SK-N-SH (cell line): Measurements from ENCODE around the gene ATXN7L3B. TPM values are rescaled to one million over a fixed set of nuclear protein-coding genes. Genes with fewer than 3 reads are reported as not detected.

Source experiments
- CTCF ChIA-PET: fragments of 300-600, 350-600 bp; formaldehyde crosslinking; extraction: SDS; loops from one replicate; lab custom pipeline; 2021; lab: Yijun Ruan, JAX
- POLR2A ChIA-PET: fragments of 350-600 bp; sonication (Branson Sonifier 250); formaldehyde crosslinking; extraction: SDS; loops from one replicate; lab custom pipeline; 2020; ENCODE audit warnings: antibody characterized with exemption, inconsistent platforms; lab: Yijun Ruan, JAX
- DNase-seq: peaks from one replicate; pipeline ENCODE4 v3.0.0; 2012
- H2AFZ ChIP-seq: fragments of 200-600 bp; sonication (generic); 2 replicates; pipeline ENCODE4 v1.8.1; 2016; ENCODE audit warnings: antibody characterized with exemption, mild to moderate bottlenecking, low read depth
- H3F3A ChIP-seq: fragments of 200-600 bp; sonication (generic); replicated peaks from 2 replicates; pipeline ENCODE3; 2016; ENCODE audit warnings: antibody characterized with exemption, mild to moderate bottlenecking; ENCODE audit not compliant: insufficient read depth
- H3K27ac ChIP-seq, 2 experiments: fragments of 200-500 bp in 1 of 2; fragments of 200-600 bp in 1 of 2; sonication (Bioruptor generic) in 1 of 2; sonication (generic), shearing (Covaris generic) in 1 of 2; 2 replicates each; pipeline versions ENCODE4 v1.5.1 to v1.6.1; 2014 to 2016; ENCODE audit warnings: low read depth in 2 of 2, inconsistent platforms in 1 of 2, low read length in 1 of 2, mild to moderate bottlenecking in 1 of 2, mixed read lengths in 1 of 2
- H3K27me3 ChIP-seq: fragments of 200-600 bp; sonication (generic), shearing (Covaris generic); 2 replicates; pipeline ENCODE4 v1.6.1; 2016; ENCODE audit warnings: mixed run types; ENCODE audit not compliant: insufficient read depth
- H3K36me3 ChIP-seq, 2 experiments: fragments of 200-500 bp in 1 of 2; fragments of 200-600 bp in 1 of 2; sonication (Bioruptor generic) in 1 of 2; sonication (generic) in 1 of 2; replicated peaks in 1 of 2; 2 replicates each; pipeline versions ENCODE3 to v1.5.1; 2014 to 2016; ENCODE audit warnings: low read length in 1 of 2, mild to moderate bottlenecking in 1 of 2; ENCODE audit not compliant: insufficient read depth in 2 of 2, control insufficient read depth in 1 of 2
- H3K4me1 ChIP-seq, 2 experiments: fragments of 200-500 bp in 1 of 2; fragments of 200-600 bp in 1 of 2; sonication (Bioruptor generic) in 1 of 2; sonication (generic), shearing (Covaris generic) in 1 of 2; 2 replicates each; pipeline versions ENCODE4 v1.5.1 to v1.6.1; 2014 to 2016; ENCODE audit warnings: low read depth in 1 of 2, low read length in 1 of 2, mixed run types in 1 of 2; ENCODE audit not compliant: insufficient read depth in 2 of 2, control insufficient read depth in 1 of 2
- H3K4me2 ChIP-seq: fragments of 200-600 bp; sonication (generic), shearing (Covaris generic); 2 replicates; pipeline ENCODE4 v1.6.1; 2017; ENCODE audit warnings: mixed run types
- H3K4me3 ChIP-seq, 2 experiments: fragments of 200-500 bp in 1 of 2; fragments of 200-600 bp in 1 of 2; sonication (Bioruptor generic) in 1 of 2; sonication (generic), shearing (Covaris generic) in 1 of 2; 2 replicates each; pipeline versions ENCODE4 v1.5.1 to v1.8.1; 2014 to 2016; ENCODE audit warnings: low read depth in 2 of 2, inconsistent platforms in 1 of 2, low read length in 1 of 2, mild to moderate bottlenecking in 1 of 2, mixed read lengths in 1 of 2, moderate library complexity in 1 of 2
- H3K79me2 ChIP-seq: fragments of 200-600 bp; sonication (generic); 2 replicates; pipeline ENCODE4 v1.8.1; 2017; ENCODE audit warnings: mild to moderate bottlenecking; ENCODE audit not compliant: insufficient read depth
- H3K9ac ChIP-seq: fragments of 200-600 bp; sonication (generic); 2 replicates; pipeline ENCODE4 v1.6.1; 2017; ENCODE audit warnings: mixed run types
- H3K9me2 ChIP-seq: fragments of 200-600 bp; sonication (generic); 2 replicates; pipeline ENCODE4 v1.6.1; 2017; ENCODE audit warnings: mixed run types
- H3K9me3 ChIP-seq: fragments of 200-600 bp; sonication (generic); 2 replicates; pipeline ENCODE4 v1.6.1; 2017; ENCODE audit warnings: mixed run types, mild to moderate bottlenecking, moderate library complexity
- H4K20me1 ChIP-seq: fragments of 200-600 bp; sonication (generic); 2 replicates; pipeline ENCODE4 v1.6.1; 2017; ENCODE audit warnings: mild to moderate bottlenecking, mixed run types; ENCODE audit not compliant: insufficient read depth
- EZH2phosphoT487 ChIP-seq: fragments of 200-600 bp; sonication (generic); IDR thresholded peaks from 2 replicates; pipeline ENCODE4 v1.6.1; 2017; ENCODE audit warnings: low read depth, mixed run types, mild to moderate bottlenecking, antibody characterized with exemption, moderate library complexity, borderline replicate concordance
- FOSL2 ChIP-seq: IDR thresholded peaks from 2 replicates; pipeline ENCODE4 v1.4.0; 2012; ENCODE audit warnings: low read depth, mild to moderate bottlenecking, moderate library complexity, borderline replicate concordance
- FOXJ3 ChIP-seq: sonication (generic); formaldehyde crosslinking; IDR thresholded peaks from 2 replicates; pipeline ENCODE4 v1.5.1; 2020; ENCODE audit warnings: mild to moderate bottlenecking, missing genetic modification reagents
- FOXM1 ChIP-seq: IDR thresholded peaks from 2 replicates; pipeline ENCODE4 v1.4.0; 2012; ENCODE audit warnings: low read depth, mild to moderate bottlenecking
- GATA2 ChIP-seq: sonication (generic); formaldehyde crosslinking; IDR thresholded peaks from 2 replicates; pipeline ENCODE4 v1.5.0; 2020; ENCODE audit warnings: mild to moderate bottlenecking, missing genetic modification reagents
- MEF2A ChIP-seq: IDR thresholded peaks from 2 replicates; pipeline ENCODE4 v1.4.0; 2012; ENCODE audit warnings: low read depth, borderline replicate concordance
- MXI1 ChIP-seq: IDR thresholded peaks from 2 replicates; pipeline ENCODE4 v1.6.1; 2012; ENCODE audit warnings: mild to moderate bottlenecking, low read depth, low read length, improper control_type of control experiment
- NFIC ChIP-seq: IDR thresholded peaks from 2 replicates; pipeline ENCODE4 v1.4.0; 2012; ENCODE audit warnings: borderline replicate concordance
- NRF1 ChIP-seq: IDR thresholded peaks from 2 replicates; pipeline ENCODE4 v1.6.1; 2012; ENCODE audit warnings: low read depth, mild to moderate bottlenecking, low read length
- POLR2AphosphoS5 ChIP-seq: IDR thresholded peaks from 2 replicates; pipeline ENCODE4 v1.6.1; 2012; ENCODE audit warnings: low read depth, low read length
- RCOR1 ChIP-seq: fragments of 150-350 bp; IDR thresholded peaks from 2 replicates; pipeline ENCODE4 v1.6.1; 2017; ENCODE audit warnings: antibody characterized with exemption, low read length
- RFX5 ChIP-seq: IDR thresholded peaks from 2 replicates; pipeline ENCODE4 v1.6.1; 2012; ENCODE audit warnings: mild to moderate bottlenecking, improper control_type of control experiment, low read length
- SIN3A ChIP-seq: IDR thresholded peaks from 2 replicates; pipeline ENCODE4 v1.6.1; 2012; ENCODE audit warnings: low read depth, mild to moderate bottlenecking, low read length, moderate library complexity, borderline replicate concordance
- SMC3 ChIP-seq: IDR thresholded peaks from 2 replicates; pipeline ENCODE4 v1.6.1; 2012; ENCODE audit warnings: low read depth, low read length, improper control_type of control experiment
- TAF1 ChIP-seq: IDR thresholded peaks from 2 replicates; pipeline ENCODE4 v1.6.1; 2012; ENCODE audit warnings: low read depth, mild to moderate bottlenecking, low read length, moderate library complexity, borderline replicate concordance
- TCF12 ChIP-seq: IDR thresholded peaks from 2 replicates; pipeline ENCODE4 v1.4.0; 2012
- TEAD4 ChIP-seq: IDR thresholded peaks from 2 replicates; pipeline ENCODE4 v1.4.0; 2012; ENCODE audit warnings: mild to moderate bottlenecking, borderline replicate concordance; ENCODE audit not compliant: insufficient read depth
- WGBS: methylation state at CpG from one replicate; pipeline ENCODE4 v1.1.6; 2017; ENCODE audit warnings: low lambda C conversion rate; 5-methylcytosine and 5-hydroxymethylcytosine counted together
- polyA plus RNA-seq, 3 experiments: library from polyadenylated mRNA; depleted of rRNA; stranded (reverse); fragments of >200 nt; gene quantifications; 2 replicates each; pipeline ENCODE4 v1.2.3, GENCODE V29; 2012
- TF ChIP-seq, protein P1 (sequence below): IDR thresholded peaks from 2 replicates; pipeline ENCODE4 v1.4.0; 2012; ENCODE audit warnings: low read depth
- TF ChIP-seq, protein P2 (sequence below): IDR thresholded peaks from 2 replicates; pipeline ENCODE4 v1.4.0; 2012; ENCODE audit warnings: low read depth, borderline replicate concordance
- TF ChIP-seq, protein P3 (sequence below): fragments of 200-600 bp; sonication (generic); IDR thresholded peaks from 2 replicates; pipeline ENCODE4 v1.6.1; 2017; ENCODE audit warnings: antibody characterized with exemption, mild to moderate bottlenecking, moderate library complexity
- TF ChIP-seq, protein P4 (sequence below): IDR thresholded peaks from 2 replicates; pipeline ENCODE4; 2012
- TF ChIP-seq, protein P5 (sequence below): fragments of 150-350 bp; IDR thresholded peaks from 2 replicates; pipeline ENCODE4 v1.6.1; 2017; ENCODE audit warnings: antibody characterized with exemption, low read length, low read depth, borderline replicate concordance

The ATXN7L3B gene
- polyA plus RNA-seq, 1 of the 3 experiments (the other 2 are of a cell fraction) = 13.8 TPM

DNA sequence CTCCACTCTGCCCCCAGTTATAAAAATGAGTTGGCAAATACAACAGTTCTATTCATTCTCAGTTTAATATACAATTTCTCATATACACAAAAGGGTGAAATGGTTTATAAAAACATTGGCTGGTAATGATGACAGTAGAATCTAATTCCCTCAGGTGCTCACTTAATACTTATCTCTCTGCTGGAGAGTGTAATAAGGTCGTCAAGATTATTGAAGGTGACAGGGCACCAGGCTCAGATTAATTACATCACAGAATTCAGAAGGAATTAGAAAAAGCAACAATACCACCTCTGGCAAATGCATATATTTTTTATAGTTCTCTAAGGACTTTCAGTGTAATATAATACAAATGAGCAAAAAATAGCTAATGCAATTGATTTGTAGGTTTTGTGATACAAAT is 42.3 kb downstream of the ATXN7L3B start:
- no peaks in the 10 kb centered on the region; a peak in 1 of 4 replicates for H3K4me1 ChIP-seq
- H2AFZ ChIP-seq = no peak overlapping the region
- H3K36me3 ChIP-seq = no peaks in the 10 kb centered on the region
- no peaks in the 10 kb centered on the region for H4K20me1 ChIP-seq
- no peak overlapping the region for H3K4me3 ChIP-seq
- H3K27ac ChIP-seq = no peak overlapping the region
- TF ChIP-seq GATA2 (no peak), MEF2A (no peak), POLR2AphosphoS5 (no peak), FOXM1 (no peak), EZH2phosphoT487 (no peak), RFX5 (no peak), MXI1 (no peak), NRF1 (no peak), TEAD4 (no peak)
- TF ChIP-seq, protein P1, sequence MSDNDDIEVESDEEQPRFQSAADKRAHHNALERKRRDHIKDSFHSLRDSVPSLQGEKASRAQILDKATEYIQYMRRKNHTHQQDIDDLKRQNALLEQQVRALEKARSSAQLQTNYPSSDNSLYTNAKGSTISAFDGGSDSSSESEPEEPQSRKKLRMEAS = no peak
- TF ChIP-seq, protein P2, sequence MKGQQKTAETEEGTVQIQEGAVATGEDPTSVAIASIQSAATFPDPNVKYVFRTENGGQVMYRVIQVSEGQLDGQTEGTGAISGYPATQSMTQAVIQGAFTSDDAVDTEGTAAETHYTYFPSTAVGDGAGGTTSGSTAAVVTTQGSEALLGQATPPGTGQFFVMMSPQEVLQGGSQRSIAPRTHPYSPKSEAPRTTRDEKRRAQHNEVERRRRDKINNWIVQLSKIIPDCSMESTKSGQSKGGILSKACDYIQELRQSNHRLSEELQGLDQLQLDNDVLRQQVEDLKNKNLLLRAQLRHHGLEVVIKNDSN = no peak
- TF ChIP-seq, protein P3, sequence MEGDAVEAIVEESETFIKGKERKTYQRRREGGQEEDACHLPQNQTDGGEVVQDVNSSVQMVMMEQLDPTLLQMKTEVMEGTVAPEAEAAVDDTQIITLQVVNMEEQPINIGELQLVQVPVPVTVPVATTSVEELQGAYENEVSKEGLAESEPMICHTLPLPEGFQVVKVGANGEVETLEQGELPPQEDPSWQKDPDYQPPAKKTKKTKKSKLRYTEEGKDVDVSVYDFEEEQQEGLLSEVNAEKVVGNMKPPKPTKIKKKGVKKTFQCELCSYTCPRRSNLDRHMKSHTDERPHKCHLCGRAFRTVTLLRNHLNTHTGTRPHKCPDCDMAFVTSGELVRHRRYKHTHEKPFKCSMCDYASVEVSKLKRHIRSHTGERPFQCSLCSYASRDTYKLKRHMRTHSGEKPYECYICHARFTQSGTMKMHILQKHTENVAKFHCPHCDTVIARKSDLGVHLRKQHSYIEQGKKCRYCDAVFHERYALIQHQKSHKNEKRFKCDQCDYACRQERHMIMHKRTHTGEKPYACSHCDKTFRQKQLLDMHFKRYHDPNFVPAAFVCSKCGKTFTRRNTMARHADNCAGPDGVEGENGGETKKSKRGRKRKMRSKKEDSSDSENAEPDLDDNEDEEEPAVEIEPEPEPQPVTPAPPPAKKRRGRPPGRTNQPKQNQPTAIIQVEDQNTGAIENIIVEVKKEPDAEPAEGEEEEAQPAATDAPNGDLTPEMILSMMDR = no peak
- no peak for DNase-seq
- POLR2A ChIA-PET = no interaction called here
- no peaks in the 10 kb centered on the region for H3K79me2 ChIP-seq
- no peaks in the 10 kb centered on the region for H3K9me3 ChIP-seq
- no peaks in the 10 kb centered on the region for H3K27me3 ChIP-seq
- H3K9me2 ChIP-seq = no peaks in the 10 kb centered on the region
- CTCF ChIA-PET = no interaction called here
- H3F3A ChIP-seq = no peaks in the 10 kb centered on the region
- no peak overlapping the region for H3K9ac ChIP-seq
- WGBS = 0% methylated on average over 1 of the region's 1 CpG
- H3K4me2 ChIP-seq = no peak overlapping the region

DNA sequence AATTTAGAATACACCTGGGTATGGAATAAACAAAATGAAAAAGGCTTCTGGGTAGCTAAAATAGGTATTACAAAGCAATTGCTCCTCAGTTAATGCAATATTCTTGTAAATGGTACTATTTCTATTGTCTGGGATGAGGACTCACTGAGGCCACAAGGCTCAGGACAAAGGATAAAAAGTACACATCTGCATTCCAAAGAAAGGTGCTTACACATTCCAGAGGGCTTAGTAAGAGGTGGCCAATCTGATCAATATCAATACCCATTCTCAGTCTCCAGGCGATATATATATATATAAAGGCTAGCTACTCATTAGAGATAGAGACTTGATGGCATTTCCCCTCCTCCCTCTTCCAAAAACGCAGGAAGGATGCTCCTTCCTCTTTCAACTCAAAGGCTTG is 43.8 kb downstream of the ATXN7L3B start:
- no peaks in the 10 kb centered on the region for H3K9me2 ChIP-seq
- no peak overlapping the region for H3K4me3 ChIP-seq
- no peak overlapping the region for H2AFZ ChIP-seq
- no peak overlapping the region for H3K4me2 ChIP-seq
- ChIA-PET CTCF (interaction anchor here (1.1 kb wide), 1 partner anchor 15 kb away, joined by 3 read pairs; no protein-coding TSS in a partner anchor), POLR2A (no interaction called here)
- no peaks in the 10 kb centered on the region for H3K9me3 ChIP-seq
- H3K79me2 ChIP-seq = no peaks in the 10 kb centered on the region
- no peak overlapping the region for H3K9ac ChIP-seq
- WGBS = 21% methylated on average over 2 of the region's 2 CpGs
- no peaks in the 10 kb centered on the region for H3K27me3 ChIP-seq
- DNase-seq = no peak
- no peak overlapping the region for H3K27ac ChIP-seq
- H3F3A ChIP-seq = no peaks in the 10 kb centered on the region
- peaks cover 0 to 2% of the 10 kb centered on the region in 2 experiments; a peak in 2 of 4 replicates for H3K4me1 ChIP-seq
- H4K20me1 ChIP-seq = no peaks in the 10 kb centered on the region
- no peaks in the 10 kb centered on the region for H3K36me3 ChIP-seq
- TF ChIP-seq SMC3 (no peak), MEF2A (no peak), FOSL2 (no peak), FOXJ3 (CRISPR knock-in tag) (no peak), SIN3A (no peak), MXI1 (no peak), TCF12 (no peak), TAF1 (no peak), RCOR1 (no peak), NFIC (no peak), TEAD4 (no peak)
- TF ChIP-seq, protein P3 = no peak
- TF ChIP-seq, protein P4, sequence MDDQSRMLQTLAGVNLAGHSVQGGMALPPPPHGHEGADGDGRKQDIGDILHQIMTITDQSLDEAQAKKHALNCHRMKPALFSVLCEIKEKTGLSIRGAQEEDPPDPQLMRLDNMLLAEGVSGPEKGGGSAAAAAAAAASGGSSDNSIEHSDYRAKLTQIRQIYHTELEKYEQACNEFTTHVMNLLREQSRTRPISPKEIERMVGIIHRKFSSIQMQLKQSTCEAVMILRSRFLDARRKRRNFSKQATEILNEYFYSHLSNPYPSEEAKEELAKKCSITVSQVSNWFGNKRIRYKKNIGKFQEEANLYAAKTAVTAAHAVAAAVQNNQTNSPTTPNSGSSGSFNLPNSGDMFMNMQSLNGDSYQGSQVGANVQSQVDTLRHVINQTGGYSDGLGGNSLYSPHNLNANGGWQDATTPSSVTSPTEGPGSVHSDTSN = no peak
- TF ChIP-seq, protein P5, sequence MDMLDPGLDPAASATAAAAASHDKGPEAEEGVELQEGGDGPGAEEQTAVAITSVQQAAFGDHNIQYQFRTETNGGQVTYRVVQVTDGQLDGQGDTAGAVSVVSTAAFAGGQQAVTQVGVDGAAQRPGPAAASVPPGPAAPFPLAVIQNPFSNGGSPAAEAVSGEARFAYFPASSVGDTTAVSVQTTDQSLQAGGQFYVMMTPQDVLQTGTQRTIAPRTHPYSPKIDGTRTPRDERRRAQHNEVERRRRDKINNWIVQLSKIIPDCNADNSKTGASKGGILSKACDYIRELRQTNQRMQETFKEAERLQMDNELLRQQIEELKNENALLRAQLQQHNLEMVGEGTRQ = no peak
